DOHH2 (cell line): ENCODE results near the gene ZBTB43.

Experiments
- H3F3A ChIP-seq: fragments of 200-600 bp; sonication (generic), shearing (Covaris generic); 2 replicates; pipeline ENCODE4 v1.6.0; 2016; ENCODE audit warnings: antibody characterized with exemption, mild to moderate bottlenecking; ENCODE audit not compliant: control insufficient read depth, insufficient read depth
- H3K27ac ChIP-seq: fragments of 200-600 bp; sonication (generic); 2 replicates; pipeline ENCODE4 v1.5.1; 2014; ENCODE audit warnings: low read depth, mild to moderate bottlenecking, low read length, moderate library complexity
- H3K27me3 ChIP-seq: fragments of 200-600 bp; sonication (generic); 2 replicates; pipeline ENCODE4 v1.6.1; 2014; ENCODE audit warnings: mild to moderate bottlenecking, low read length, mixed read lengths; ENCODE audit not compliant: control insufficient read depth
- H3K36me3 ChIP-seq: fragments of 200-600 bp; sonication (generic); 2 replicates; pipeline ENCODE4 v1.6.1; 2014; ENCODE audit warnings: mild to moderate bottlenecking, low read length, moderate library complexity, mixed read lengths; ENCODE audit not compliant: control insufficient read depth
- H3K4me1 ChIP-seq: fragments of 200-600 bp; sonication (generic); 2 replicates; pipeline ENCODE4 v1.6.1; 2014; ENCODE audit warnings: mild to moderate bottlenecking, low read length, mixed read lengths; ENCODE audit not compliant: control insufficient read depth
- H3K4me2 ChIP-seq: fragments of 200-600 bp; sonication (generic); 2 replicates; pipeline ENCODE4 v1.6.0; 2014; ENCODE audit warnings: mild to moderate bottlenecking, low read length, moderate library complexity
- H3K4me3 ChIP-seq: fragments of 200-600 bp; sonication (generic); 2 replicates; pipeline ENCODE4 v1.5.1; 2014; ENCODE audit warnings: mild to moderate bottlenecking, low read length, mixed read lengths
- H3K79me2 ChIP-seq: fragments of 200-600 bp; sonication (generic); 2 replicates; pipeline ENCODE4 v1.6.1; 2014; ENCODE audit warnings: mild to moderate bottlenecking, low read length, mixed read lengths; ENCODE audit not compliant: control insufficient read depth
- H3K9me2 ChIP-seq: fragments of 200-600 bp; sonication (generic); replicated peaks from 2 replicates; pipeline ENCODE4 v1.6.1; 2014; ENCODE audit warnings: mild to moderate bottlenecking, low read length, mixed read lengths; ENCODE audit not compliant: control insufficient read depth
- H3K9me3 ChIP-seq: fragments of 200-600 bp; sonication (generic); 2 replicates; pipeline ENCODE4 v1.6.1; 2014; ENCODE audit warnings: antibody characterized with exemption, low read length, mixed read lengths; ENCODE audit not compliant: control insufficient read depth, insufficient read depth
- H4K20me1 ChIP-seq: fragments of 200-600 bp; sonication (generic); 2 replicates; pipeline ENCODE4 v1.6.0; 2014; ENCODE audit warnings: low read depth, mild to moderate bottlenecking, antibody characterized with exemption, low read length, moderate library complexity; ENCODE audit not compliant: control insufficient read depth, insufficient read depth
- EZH2phosphoT487 ChIP-seq: fragments of 200-600 bp; sonication (generic); IDR thresholded peaks from 2 replicates; pipeline ENCODE4 v1.6.1; 2017; ENCODE audit warnings: borderline replicate concordance, mild to moderate bottlenecking, antibody characterized with exemption, low read length, moderate library complexity, mixed read lengths
- TF ChIP-seq, protein P1 (sequence below): fragments of 200-600 bp; sonication (generic); IDR thresholded peaks from one replicate; pipeline ENCODE4 v1.5.1; 2014; ENCODE audit warnings: antibody characterized with exemption, mild to moderate bottlenecking, low read depth, low read length; ENCODE audit not compliant: poor library complexity, severe bottlenecking

ZBTB43 gene

DNA sequence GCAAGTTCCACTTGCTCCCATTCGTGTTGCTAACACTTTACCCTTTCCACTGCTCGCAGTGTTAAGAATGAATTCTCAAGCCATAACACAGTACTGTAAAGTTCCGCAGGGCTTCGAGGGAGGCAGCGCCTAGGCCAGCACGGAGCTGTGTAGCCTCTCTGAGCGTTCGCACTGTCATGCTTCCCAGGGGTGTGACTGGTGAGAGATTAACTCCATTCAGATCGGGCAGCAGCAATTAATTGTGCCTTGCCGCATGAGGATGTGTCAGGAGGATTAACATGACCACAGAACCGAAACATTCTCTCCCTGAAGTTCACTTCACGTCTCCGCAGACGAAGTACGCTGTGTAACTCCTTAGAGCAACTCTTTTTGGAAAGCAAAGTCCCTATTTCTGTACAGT, 78.8 kb downstream of the ZBTB43 start:
- Histone ChIP-seq H3K27ac (no peak overlapping the region), H4K20me1 (peaks cover 2% of the 10 kb centered on the region), H3F3A (no peaks in the 10 kb centered on the region), H3K36me3 (peaks cover 20% of the 10 kb centered on the region), H3K4me3 (no peak overlapping the region), H3K9me2 (no peaks in the 10 kb centered on the region), H3K9me3 (no peaks in the 10 kb centered on the region), H3K4me2 (no peak overlapping the region), H3K4me1 (no peaks in the 10 kb centered on the region), H3K27me3 (no peaks in the 10 kb centered on the region), H3K79me2 (no peaks in the 10 kb centered on the region; the same call in 1 of the 2 replicates)
- TF ChIP-seq EZH2phosphoT487, result no peak
- TF ChIP-seq, protein P1, sequence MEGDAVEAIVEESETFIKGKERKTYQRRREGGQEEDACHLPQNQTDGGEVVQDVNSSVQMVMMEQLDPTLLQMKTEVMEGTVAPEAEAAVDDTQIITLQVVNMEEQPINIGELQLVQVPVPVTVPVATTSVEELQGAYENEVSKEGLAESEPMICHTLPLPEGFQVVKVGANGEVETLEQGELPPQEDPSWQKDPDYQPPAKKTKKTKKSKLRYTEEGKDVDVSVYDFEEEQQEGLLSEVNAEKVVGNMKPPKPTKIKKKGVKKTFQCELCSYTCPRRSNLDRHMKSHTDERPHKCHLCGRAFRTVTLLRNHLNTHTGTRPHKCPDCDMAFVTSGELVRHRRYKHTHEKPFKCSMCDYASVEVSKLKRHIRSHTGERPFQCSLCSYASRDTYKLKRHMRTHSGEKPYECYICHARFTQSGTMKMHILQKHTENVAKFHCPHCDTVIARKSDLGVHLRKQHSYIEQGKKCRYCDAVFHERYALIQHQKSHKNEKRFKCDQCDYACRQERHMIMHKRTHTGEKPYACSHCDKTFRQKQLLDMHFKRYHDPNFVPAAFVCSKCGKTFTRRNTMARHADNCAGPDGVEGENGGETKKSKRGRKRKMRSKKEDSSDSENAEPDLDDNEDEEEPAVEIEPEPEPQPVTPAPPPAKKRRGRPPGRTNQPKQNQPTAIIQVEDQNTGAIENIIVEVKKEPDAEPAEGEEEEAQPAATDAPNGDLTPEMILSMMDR, result no peak

DNA sequence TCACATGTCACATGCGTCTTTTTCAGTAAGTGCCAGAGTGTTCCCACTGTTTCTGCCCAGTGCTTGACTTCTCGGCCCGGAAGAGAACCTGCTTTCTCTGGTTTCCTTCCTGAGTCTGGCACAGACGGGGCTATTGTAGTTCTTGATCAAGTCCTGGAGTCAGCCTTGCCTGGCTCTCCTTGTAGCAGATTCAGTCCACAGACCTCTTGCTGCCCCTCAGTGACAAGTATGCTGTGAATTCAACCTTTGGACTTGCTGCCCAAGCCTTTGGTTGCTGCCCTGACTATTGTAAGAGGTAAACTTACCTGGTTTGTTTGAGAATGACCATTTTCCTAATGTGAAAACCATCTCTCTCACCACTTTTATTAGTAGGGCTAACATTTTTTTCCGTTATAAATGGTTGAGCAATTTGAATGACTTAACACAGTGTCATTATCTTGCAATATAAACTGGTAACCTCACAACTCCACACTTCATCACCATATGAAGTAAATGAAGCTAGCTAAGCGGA, 80.3 kb downstream of the ZBTB43 start:
- TF ChIP-seq EZH2phosphoT487, result no peak
- TF ChIP-seq, protein P1, result no peak
- H4K20me1 ChIP-seq, result peaks cover 2% of the 10 kb centered on the region

DNA sequence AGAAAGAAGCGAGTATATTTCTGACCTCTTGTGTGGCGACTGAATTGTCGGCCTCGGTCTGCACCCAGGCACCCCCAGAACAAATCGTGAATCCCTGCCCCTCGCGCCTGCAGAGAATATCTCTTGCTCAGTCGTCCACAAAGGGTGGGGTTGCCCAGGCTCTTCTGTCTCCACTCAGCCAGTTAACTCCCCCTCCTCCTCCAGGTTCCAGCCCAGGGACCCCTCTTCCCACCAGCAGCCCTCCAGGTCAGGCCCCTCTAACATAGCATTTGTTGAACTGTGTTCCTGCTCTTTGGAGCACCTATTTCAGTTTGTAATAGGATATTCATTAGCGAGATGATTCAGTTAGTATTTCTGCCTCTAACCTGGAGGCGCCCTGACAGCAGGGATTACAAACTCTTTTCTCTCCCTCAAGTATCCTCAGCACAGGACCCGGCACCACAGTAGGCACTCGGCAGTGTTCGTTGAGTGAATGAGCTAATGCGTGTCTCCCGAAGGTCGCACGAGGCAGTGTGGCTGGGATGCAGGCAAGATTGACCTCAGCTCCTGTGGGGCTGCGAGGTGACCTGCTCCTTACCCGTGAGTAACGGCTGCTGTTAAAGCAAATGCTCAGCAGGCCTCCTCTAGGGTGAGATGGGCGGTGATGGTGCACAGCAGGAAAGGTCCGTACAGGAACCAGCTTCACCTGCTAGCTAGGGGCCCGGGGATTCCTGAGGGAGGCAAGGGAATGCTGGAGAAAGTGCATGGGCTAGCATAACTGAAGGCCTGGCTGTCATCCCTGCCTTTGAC, 81.4 kb downstream of the ZBTB43 start:
- Histone ChIP-seq H3K9me2 (no peaks in the 10 kb centered on the region), H3K79me2 (no peaks in the 10 kb centered on the region), H3K4me3 (no peak overlapping the region), H3K4me2 (no peak overlapping the region), H3K27ac (no peak overlapping the region), H3K9me3 (no peaks in the 10 kb centered on the region), H3F3A (no peaks in the 10 kb centered on the region), H3K36me3 (no peaks in the 10 kb centered on the region; the same call in 1 of the 2 replicates), H3K27me3 (no peaks in the 10 kb centered on the region), H4K20me1 (peaks cover 2% of the 10 kb centered on the region), H3K4me1 (no peaks in the 10 kb centered on the region)
- TF ChIP-seq EZH2phosphoT487, result no peak

More for the DNA sequence above, 80.3 kb downstream of the ZBTB43 start:
- no peaks in the 10 kb centered on the region for H3F3A ChIP-seq
- no peak overlapping the region for H3K4me3 ChIP-seq
- no peaks in the 10 kb centered on the region for H3K9me2 ChIP-seq
- H3K4me1 ChIP-seq, result no peaks in the 10 kb centered on the region
- H3K27ac ChIP-seq, result no peak overlapping the region
- peaks cover 9% of the 10 kb centered on the region for H3K36me3 ChIP-seq
- no peak overlapping the region for H3K4me2 ChIP-seq
- no peaks in the 10 kb centered on the region for H3K27me3 ChIP-seq
- H3K79me2 ChIP-seq, result no peaks in the 10 kb centered on the region
- no peaks in the 10 kb centered on the region for H3K9me3 ChIP-seq

DNA sequence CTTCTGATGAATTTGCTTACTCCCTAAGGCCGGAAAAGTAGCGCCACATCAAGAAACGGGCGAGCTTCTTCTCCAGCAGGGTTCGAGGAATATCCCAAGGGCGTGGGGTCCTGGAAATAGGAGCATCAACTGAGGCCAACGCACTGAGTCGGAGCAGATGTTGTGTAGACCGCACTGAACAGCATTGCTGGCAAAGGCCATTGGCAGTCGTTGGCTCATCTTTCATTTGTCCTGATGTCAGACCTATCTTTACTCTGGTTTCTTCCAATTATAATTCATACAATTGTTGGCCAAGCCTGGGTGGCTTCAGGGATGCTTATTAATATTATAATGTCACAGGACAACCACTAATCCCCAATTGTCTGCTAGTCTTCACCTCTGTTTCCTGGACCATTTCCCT, 82.1 kb downstream of the ZBTB43 start:
- Histone ChIP-seq H3K27ac (no peak overlapping the region), H3K9me3 (no peaks in the 10 kb centered on the region), H3K79me2 (no peaks in the 10 kb centered on the region), H3K9me2 (no peaks in the 10 kb centered on the region), H3K36me3 (no peaks in the 10 kb centered on the region; the same call in 1 of the 2 replicates), H3K4me3 (no peak overlapping the region), H3K27me3 (no peaks in the 10 kb centered on the region), H3K4me2 (no peak overlapping the region), H3F3A (no peaks in the 10 kb centered on the region), H4K20me1 (peaks cover 2% of the 10 kb centered on the region; the same call in 1 of the 2 replicates), H3K4me1 (no peaks in the 10 kb centered on the region)
- no peak for TF ChIP-seq EZH2phosphoT487
- TF ChIP-seq, protein P1, result no peak
